Measurements from ENCODE around the gene NFKBIL1.

DNA sequence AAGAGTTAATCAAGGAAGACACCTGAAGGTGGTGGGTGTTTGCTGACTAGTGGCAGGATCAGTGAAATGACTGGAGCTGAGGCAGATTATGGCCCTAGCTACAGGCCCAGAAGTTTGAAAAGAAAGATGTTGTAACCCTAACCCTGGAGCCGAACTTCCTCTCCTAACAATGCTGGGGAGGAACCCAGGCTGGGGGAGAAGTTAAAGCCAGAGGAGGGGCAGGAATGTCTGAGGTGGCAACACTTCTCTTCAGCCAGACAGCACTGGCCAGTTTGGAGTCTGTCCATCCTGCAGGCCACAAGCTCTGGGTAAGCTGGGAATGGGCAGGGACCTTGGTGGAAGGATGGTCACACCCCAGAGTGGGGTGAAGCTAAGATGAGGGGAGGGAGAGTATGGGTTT, 38.6 kb downstream of the NFKBIL1 start, which contains the start of gene LST1:
- TF ChIP-seq CTCF (IDR thresholded peaks at IDR 0.05; ENCODE audit: poor library complexity) (no peak), EZH2 (IDR thresholded peaks at IDR 0.05; ENCODE audit: borderline replicate concordance) (no peak), EZH2phosphoT487 (IDR thresholded peaks at IDR 0.05; ENCODE audit: low read depth, severe bottlenecking, unreplicated experiment) (no peak)

All from hepatocyte (in vitro differentiated cells).